ENCODE measurements around the gene KLK3. TPM values are rescaled to one million over a fixed set of nuclear protein-coding genes. Genes with fewer than 3 reads are reported as not detected.
A peak's percentile ranks its signal among the peaks of the same experiment; 100 is the strongest.

KLK3 gene
- total and polyA plus RNA-seq, 8 donors = 46.9 to 134 TPM; not detected in 6

GRCh38 chr19:50836543-50837195 is 18.0 kb upstream of the KLK3 start:
- DNase-seq = no peak
- Histone ChIP-seq H3K36me3 (no peaks in the 10 kb centered on the region), H3K27ac (no peak overlapping the region), H3K9me3 (no peaks in the 10 kb centered on the region), H3K4me3 (peak overlapping the region in 1 of 4 donors; percentile 60), H3K4me1 (peaks cover 7 to 16% (median 14%) of the 10 kb centered on the region in 4 donors), H3K27me3 (peaks cover 0 to 83% (median 28%) of the 10 kb centered on the region in 3 donors)
- TF ChIP-seq POLR2AphosphoS5 (IDR thresholded peaks at IDR 0.05) (no peak), POLR2A (IDR thresholded peaks at IDR 0.05) (no peak), EP300 (IDR thresholded peaks at IDR 0.05) (no peak)
- TF ChIP-seq, protein P1, sequence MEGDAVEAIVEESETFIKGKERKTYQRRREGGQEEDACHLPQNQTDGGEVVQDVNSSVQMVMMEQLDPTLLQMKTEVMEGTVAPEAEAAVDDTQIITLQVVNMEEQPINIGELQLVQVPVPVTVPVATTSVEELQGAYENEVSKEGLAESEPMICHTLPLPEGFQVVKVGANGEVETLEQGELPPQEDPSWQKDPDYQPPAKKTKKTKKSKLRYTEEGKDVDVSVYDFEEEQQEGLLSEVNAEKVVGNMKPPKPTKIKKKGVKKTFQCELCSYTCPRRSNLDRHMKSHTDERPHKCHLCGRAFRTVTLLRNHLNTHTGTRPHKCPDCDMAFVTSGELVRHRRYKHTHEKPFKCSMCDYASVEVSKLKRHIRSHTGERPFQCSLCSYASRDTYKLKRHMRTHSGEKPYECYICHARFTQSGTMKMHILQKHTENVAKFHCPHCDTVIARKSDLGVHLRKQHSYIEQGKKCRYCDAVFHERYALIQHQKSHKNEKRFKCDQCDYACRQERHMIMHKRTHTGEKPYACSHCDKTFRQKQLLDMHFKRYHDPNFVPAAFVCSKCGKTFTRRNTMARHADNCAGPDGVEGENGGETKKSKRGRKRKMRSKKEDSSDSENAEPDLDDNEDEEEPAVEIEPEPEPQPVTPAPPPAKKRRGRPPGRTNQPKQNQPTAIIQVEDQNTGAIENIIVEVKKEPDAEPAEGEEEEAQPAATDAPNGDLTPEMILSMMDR (IDR thresholded peaks at IDR 0.05) = no peak
- intact Hi-C loops (cut with DNase I; ENCODE audit: low total_unique reads) = no loop called here
- WGBS, 5 donors = 44 to 52% (median 47%) methylated on average over 19 of the region's 19 CpGs

GRCh38 chr19:50837300-50837699 is 17.4 kb upstream of the KLK3 start:
- Histone ChIP-seq H3K27me3 (peaks cover 0 to 76% (median 28%) of the 10 kb centered on the region in 3 donors), H3K27ac (no peak overlapping the region)
- 65 to 84% (median 81%) methylated on average over 9 to 10 of the region's 10 CpGs for WGBS, 5 donors

DNA sequence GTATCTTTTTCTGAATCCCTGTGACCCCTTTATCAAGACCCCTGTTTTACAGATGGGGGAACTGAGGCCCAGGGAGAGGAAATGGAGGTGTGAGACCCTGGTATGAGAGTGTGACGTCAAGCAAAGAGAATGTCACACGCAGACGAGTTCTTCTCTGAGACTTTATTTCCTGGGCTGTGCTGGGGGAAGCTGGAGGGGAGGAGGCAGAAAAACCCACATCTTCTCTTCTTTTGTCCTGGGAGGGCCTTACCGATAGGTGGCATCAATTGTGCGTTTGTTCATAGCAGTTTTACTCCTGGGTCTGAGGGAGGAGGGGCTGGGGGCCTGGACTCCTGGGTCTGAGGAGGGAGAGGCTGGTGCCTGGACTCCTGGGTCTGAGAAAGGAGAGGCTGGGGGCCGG is 16.5 kb upstream of the KLK3 start:
- H3K27me3 ChIP-seq = peaks cover 0 to 67% (median 19%) of the 10 kb centered on the region in 3 donors
- 16 to 27% (median 20%) methylated on average over 5 to 6 of the region's 6 CpGs for WGBS, 5 donors
- no peak for DNase-seq
- no peaks in the 10 kb centered on the region for H3K36me3 ChIP-seq
- intact Hi-C loops (cut with DNase I; ENCODE audit: low total_unique reads) = no loop called here
- TF ChIP-seq, protein P1 (IDR thresholded peaks at IDR 0.05) = no peak
- no peak for TF ChIP-seq POLR2AphosphoS5 (IDR thresholded peaks at IDR 0.05)
- no peak for TF ChIP-seq POLR2A (IDR thresholded peaks at IDR 0.05)
- TF ChIP-seq EP300 (IDR thresholded peaks at IDR 0.05) = no peak
- H3K4me1 ChIP-seq = peaks cover 7 to 16% (median 14%) of the 10 kb centered on the region in 4 donors
- H3K9me3 ChIP-seq = peaks cover 0 to 12% (median 9%) of the 10 kb centered on the region in 4 donors
- H3K27ac ChIP-seq = no peak overlapping the region
- no peak overlapping the region for H3K4me3 ChIP-seq

More at GRCh38 chr19:50837300-50837699, 17.4 kb upstream of the KLK3 start:
- H3K4me3 ChIP-seq = no peak overlapping the region
- no peaks in the 10 kb centered on the region for H3K36me3 ChIP-seq
- TF ChIP-seq POLR2A (IDR thresholded peaks at IDR 0.05) (no peak), POLR2AphosphoS5 (IDR thresholded peaks at IDR 0.05) (no peak), EP300 (IDR thresholded peaks at IDR 0.05) (no peak)
- TF ChIP-seq, protein P1 (IDR thresholded peaks at IDR 0.05) = no peak
- intact Hi-C loops (cut with DNase I; ENCODE audit: low total_unique reads) = no loop called here
- peaks cover 7 to 16% (median 14%) of the 10 kb centered on the region in 4 donors for H3K4me1 ChIP-seq
- DNase-seq = no peak
- peaks cover 0 to 2% (median 1%) of the 10 kb centered on the region in 4 donors for H3K9me3 ChIP-seq

DNA sequence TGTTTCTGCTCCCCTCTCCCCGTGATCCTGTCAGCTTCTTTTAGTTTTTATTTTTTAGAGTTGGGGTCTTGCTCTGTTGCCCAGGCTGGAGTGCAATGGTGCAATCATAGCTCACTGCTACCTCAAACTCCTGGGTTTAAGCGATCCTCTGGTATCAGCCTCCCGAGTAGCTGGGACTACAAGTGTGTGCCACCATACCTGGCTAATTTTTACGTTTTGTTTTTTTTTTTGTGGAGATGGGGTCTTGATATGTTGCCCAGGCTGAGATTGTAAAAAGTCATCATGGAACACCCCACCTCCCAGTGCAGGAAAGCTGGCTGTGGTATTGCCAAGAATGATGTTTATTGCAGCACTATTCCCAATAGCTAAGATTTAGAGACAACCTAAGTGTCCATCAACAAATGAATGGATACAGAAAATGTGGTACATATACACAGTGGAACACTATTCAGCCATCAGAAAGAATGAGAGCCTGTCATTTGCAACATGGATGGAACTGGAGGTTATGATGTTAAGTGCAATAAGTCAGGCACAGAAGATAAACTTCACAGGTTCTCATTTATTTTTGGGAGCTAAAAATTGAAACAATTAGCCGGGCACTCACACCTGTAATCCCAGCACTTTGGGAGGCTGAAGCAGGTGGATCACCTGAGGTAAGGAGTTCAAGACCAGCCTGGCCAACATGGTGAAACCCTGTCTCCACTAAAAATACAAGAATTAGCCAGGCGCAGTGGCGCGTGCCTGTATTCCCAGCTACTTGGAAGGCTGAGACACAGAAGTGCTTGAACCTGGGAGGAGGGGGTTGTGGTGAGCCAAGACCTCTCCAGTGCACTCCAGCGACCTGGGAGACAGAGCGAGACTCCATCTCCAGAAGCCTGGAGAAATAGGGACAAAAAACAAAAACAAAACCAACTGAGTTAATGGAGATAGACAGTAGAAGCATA is 14.7 kb upstream of the KLK3 start:
- WGBS, 5 donors = 69 to 80% (median 75%) methylated on average over 10 of the region's 10 CpGs
- TF ChIP-seq, protein P1 (IDR thresholded peaks at IDR 0.05) = no peak
- no peak for TF ChIP-seq POLR2AphosphoS5 (IDR thresholded peaks at IDR 0.05)
- no peak for TF ChIP-seq POLR2A (IDR thresholded peaks at IDR 0.05)
- no peak for TF ChIP-seq EP300 (IDR thresholded peaks at IDR 0.05)

More for the DNA sequence above, 14.7 kb upstream of the KLK3 start:
- no peaks in the 10 kb centered on the region for H3K36me3 ChIP-seq
- no peak overlapping the region for H3K27ac ChIP-seq
- peaks cover 7 to 15% (median 14%) of the 10 kb centered on the region in 4 donors for H3K4me1 ChIP-seq
- DNase-seq = no peak
- H3K4me3 ChIP-seq = no peak overlapping the region
- intact Hi-C loops (cut with DNase I; ENCODE audit: low total_unique reads) = no loop called here
- H3K9me3 ChIP-seq = peaks cover 0 to 26% (median 21%) of the 10 kb centered on the region in 4 donors
- peaks cover 0 to 58% (median 17%) of the 10 kb centered on the region in 3 donors for H3K27me3 ChIP-seq
